Fibroblast of mammary gland (primary cell): ENCODE data around the gene CREB3L4.
A peak's percentile ranks its signal among the peaks of the same experiment; 100 is the strongest.

Source experiments
- DNase-seq: peaks from one replicate; pipeline ENCODE4 v3.0.0-alpha.2; 2010; ENCODE audit warnings: low read depth
- H3K4me3 ChIP-seq: 2 replicates; pipeline ENCODE4 v1.5.1; 2011; ENCODE audit warnings: low read depth, mild to moderate bottlenecking, low read length, moderate library complexity; ENCODE audit not compliant: control insufficient read depth
- TF ChIP-seq, protein P1 (sequence below): conservative IDR thresholded peaks from 2 replicates; pipeline ENCODE4 v1.5.1; 2011; ENCODE audit warnings: low read depth, low read length, inconsistent platforms; ENCODE audit not compliant: control insufficient read depth, insufficient read depth

Gene CREB3L4

DNA sequence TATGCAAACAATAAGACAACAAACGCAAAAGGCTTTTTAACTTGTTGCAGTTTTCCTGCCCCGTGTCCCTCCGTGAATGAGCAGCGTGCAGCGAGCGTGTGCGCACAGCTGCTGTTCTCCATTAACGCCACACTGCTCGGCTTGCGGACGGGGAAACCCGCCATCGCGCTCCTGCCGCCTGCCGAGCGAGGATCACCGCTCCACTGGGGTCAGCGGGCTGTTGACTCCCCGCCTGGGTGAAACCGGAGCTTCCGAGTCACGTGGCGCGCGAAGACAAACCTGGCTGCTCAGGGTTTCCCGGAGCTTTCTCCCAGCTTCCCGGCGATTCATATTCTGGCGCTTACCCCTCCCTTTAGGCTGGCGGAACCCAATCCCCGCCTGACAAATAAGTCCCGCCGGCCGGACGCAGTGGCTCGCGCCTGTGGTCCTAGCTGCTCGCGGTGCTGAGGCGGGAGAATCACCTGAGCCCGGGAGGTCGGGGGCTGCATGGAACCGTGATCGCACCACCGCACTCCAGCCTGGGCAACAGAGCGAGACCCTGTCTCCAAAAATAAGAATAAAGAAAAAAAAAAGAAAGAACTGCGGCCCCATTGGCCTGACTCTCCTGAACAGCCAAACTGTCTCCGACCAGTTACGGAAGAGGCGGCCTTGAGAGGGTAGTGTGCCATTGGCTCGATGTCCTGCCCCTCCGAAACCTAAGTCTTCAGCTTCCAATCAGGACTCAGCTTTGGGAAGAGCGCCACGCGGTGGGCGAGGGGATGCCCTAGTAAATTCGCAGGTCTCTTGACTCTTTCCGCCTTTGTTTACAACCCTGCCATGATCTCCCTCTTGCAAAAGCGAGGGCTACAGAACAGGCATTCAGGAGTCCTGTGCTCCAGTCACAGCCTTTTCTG lies at the start of gene CREB3L4:
CREB3L4 (plus strand) TSS at position 796 of the 893 bp plus-strand sequence. CDS start 624 bp downstream, outside the sequence.
- peak within 1 kb of the TSS; percentile 71 for H3K4me3 ChIP-seq
- TF ChIP-seq, protein P1, sequence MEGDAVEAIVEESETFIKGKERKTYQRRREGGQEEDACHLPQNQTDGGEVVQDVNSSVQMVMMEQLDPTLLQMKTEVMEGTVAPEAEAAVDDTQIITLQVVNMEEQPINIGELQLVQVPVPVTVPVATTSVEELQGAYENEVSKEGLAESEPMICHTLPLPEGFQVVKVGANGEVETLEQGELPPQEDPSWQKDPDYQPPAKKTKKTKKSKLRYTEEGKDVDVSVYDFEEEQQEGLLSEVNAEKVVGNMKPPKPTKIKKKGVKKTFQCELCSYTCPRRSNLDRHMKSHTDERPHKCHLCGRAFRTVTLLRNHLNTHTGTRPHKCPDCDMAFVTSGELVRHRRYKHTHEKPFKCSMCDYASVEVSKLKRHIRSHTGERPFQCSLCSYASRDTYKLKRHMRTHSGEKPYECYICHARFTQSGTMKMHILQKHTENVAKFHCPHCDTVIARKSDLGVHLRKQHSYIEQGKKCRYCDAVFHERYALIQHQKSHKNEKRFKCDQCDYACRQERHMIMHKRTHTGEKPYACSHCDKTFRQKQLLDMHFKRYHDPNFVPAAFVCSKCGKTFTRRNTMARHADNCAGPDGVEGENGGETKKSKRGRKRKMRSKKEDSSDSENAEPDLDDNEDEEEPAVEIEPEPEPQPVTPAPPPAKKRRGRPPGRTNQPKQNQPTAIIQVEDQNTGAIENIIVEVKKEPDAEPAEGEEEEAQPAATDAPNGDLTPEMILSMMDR: peak; percentile 32
- DNase-seq: peak; percentile 99

GRCh38 chr1:153919876-153920852 lies 47.5 kb upstream of the CREB3L4 start:
- TF ChIP-seq, protein P1: peak; percentile 34
- DNase-seq: peak; percentile 53
- H3K4me3 ChIP-seq: no peak overlapping the region

GRCh38 chr1:153921080-153921802 lies 46.5 kb upstream of the CREB3L4 start:
- TF ChIP-seq, protein P1: no peak
- DNase-seq: no peak
- H3K4me3 ChIP-seq: peak overlapping the region; percentile 78

DNA sequence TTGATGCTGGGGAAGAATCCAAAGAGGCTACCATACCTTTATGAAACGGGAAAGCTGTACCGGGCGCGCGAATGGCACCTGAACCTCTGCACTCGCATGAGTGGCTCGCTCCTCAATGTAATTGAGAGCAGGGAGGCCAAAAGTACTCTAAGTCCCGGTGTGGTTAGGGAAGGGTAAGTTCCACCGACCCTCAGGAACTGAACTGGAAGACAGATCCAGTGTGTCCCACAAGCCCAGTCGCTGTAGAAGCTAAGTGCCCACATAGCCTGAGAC lies 46.0 kb upstream of the CREB3L4 start:
- no peak for DNase-seq
- peak overlapping the region; percentile 78 for H3K4me3 ChIP-seq

DNA sequence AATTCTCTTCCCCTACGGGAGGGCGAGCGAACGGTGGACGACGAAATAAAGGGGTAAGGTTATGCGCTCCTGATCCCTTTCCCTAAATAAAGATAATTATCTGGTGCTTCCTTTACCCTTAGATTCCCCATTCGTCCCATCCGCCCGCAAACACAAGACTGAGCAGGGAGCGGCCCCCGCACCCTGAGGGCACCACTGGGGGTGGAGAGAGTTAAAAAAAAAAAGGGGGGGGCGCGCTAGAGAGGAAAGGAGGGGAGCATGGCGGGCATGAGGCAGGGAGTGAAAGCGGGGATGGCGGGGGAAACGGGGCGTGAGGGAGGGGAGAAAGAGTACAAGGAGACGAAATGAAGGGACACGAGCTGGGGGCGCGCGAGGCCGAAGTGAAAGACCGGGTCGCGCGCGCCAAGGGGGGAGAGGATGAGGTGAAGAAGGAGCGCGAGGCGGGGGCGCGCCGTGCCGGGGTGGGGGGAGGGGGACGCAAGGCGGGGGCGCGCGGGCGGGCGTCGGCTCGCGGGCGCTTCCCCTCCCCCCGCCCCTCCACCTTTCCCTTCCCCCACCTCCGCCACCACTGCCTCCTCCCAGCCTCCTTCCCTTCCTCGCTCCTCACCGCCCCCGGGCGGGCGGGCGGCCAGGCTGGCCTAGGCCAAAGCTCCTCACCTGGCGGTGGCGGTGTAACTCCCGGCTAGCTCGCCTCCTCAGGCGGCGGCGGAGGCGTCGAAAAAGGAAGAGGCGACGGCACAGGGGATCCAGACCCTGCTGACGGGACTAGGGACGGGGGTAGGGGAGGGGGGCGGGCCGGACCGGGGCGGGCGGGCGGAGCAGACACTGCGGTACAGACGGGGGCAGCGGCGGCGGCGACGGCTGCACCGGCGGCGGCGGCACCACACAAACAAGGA lies 45.4 kb upstream of the CREB3L4 start:
- TF ChIP-seq, protein P1: no peak
- DNase-seq: peak; percentile 37
- H3K4me3 ChIP-seq: peak overlapping the region; percentile 78

More for the DNA sequence above, 46.0 kb upstream of the CREB3L4 start:
- TF ChIP-seq, protein P1: no peak
